ENCODE measurements around the gene GCG.

GRCh38 chr2:162152147-162152546 is at the start of gene GCG:
- TF ChIP-seq, protein P1, sequence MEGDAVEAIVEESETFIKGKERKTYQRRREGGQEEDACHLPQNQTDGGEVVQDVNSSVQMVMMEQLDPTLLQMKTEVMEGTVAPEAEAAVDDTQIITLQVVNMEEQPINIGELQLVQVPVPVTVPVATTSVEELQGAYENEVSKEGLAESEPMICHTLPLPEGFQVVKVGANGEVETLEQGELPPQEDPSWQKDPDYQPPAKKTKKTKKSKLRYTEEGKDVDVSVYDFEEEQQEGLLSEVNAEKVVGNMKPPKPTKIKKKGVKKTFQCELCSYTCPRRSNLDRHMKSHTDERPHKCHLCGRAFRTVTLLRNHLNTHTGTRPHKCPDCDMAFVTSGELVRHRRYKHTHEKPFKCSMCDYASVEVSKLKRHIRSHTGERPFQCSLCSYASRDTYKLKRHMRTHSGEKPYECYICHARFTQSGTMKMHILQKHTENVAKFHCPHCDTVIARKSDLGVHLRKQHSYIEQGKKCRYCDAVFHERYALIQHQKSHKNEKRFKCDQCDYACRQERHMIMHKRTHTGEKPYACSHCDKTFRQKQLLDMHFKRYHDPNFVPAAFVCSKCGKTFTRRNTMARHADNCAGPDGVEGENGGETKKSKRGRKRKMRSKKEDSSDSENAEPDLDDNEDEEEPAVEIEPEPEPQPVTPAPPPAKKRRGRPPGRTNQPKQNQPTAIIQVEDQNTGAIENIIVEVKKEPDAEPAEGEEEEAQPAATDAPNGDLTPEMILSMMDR (IDR thresholded peaks at IDR 0.05), result no peak
- no peak for TF ChIP-seq POLR2A (IDR thresholded peaks at IDR 0.05)
